Central memory CD4-positive, alpha-beta T cell (primary cell): Measurements from ENCODE around the gene CWC22.
"Not testable (repeated sequence)": the region's sequence is repeated elsewhere in the genome, so short reads cannot be mapped to it uniquely, and the experiment has no call there.

Experiments used
- DNase-seq: peaks from one replicate; pipeline ENCODE4 v3.0.0; 2022

The CWC22 gene

DNA sequence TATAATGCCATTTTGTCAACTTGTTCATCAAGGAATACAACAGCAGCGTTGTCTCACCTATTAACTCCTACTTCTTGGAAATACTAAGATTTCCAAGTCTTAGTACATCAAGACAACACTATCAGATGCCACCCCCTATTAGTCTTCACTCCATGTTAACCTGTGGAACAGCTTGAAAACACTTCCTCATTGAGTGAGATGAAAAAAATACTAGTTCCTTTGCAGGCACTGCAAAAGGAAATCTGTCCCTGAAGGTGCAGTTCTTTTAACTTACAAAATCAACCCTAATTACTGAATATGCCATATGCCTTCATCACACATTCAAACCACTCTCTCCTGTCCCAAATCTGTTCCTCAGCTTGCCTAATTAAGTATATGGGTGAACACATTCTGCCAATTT, 4.0 kb downstream of the CWC22 start:
- DNase-seq, result no peak

DNA sequence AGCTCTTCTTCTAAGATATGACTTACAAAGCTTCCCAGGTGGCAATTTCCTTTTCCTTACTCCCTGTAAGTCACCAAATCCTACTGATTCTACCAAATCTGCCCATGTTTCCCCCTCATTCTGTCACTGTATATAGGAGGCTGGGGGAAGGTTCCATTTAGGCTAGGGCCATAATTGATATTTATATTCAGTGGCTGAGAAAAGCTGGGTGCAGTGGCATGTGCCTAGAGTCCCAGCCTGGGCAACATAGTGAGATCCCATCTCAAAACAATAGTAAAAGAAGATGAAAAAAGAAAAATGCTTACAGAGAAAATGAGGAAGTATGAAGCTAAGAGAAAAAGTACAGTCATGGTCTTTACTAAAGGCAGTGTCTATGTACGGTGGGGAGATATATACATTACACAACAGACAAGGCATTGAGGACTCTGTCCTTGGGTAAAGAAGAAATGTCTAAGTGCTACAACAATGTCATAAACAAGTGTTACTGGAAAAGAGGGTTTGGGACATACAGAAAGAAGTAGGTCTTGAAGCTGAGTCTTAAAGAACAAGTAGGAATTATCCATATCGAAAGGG, 4.8 kb downstream of the CWC22 start:
- no peak for DNase-seq

DNA sequence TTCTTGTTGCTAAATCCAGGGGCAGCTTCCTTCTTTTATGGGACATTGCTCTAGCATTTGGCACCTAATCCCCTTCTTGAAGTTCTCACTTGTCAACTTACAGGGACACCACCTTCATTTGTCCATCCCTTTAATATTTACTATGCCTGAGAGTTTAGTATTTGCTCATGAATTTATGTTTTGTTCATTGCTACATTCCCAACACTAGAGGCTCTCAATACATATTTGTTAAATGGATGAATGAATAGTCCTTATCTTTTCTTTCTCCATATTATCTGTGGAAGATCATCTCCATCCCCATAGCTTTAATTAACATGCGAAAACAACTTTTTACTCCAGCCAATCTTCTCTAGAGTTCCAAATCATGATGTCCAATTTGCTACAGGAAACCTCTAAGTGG, 5.4 kb downstream of the CWC22 start:
- no peak for DNase-seq

GRCh38 chr2:180000434-180000833, 6.7 kb downstream of the CWC22 start:
- no peak for DNase-seq

DNA sequence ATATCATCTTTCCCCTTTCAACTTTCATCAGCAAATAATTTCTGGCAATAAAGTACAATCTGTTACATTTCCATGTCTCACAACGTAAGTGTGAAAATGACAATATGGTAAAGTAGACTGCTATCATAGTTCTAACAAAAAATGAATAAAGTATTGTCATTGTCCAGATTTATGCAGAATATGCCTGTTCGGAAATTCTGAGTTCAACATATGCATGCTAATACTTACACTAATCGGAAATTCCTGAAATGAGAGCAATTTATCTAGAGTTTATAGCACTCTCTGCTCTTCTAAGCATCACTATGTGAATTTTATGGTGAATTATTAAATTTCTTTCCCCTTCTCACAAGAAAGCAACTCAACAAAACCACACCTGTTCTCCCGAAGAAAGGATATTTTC, 8.1 kb downstream of the CWC22 start:
- no peak for DNase-seq

GRCh38 chr2:179995741-179996515, 11.2 kb downstream of the CWC22 start:
- DNase-seq, result no peak

- no peak for DNase-seq
Observed at GRCh38 chr2:179991344-179991743, 15.8 kb downstream of the CWC22 start.

DNA sequence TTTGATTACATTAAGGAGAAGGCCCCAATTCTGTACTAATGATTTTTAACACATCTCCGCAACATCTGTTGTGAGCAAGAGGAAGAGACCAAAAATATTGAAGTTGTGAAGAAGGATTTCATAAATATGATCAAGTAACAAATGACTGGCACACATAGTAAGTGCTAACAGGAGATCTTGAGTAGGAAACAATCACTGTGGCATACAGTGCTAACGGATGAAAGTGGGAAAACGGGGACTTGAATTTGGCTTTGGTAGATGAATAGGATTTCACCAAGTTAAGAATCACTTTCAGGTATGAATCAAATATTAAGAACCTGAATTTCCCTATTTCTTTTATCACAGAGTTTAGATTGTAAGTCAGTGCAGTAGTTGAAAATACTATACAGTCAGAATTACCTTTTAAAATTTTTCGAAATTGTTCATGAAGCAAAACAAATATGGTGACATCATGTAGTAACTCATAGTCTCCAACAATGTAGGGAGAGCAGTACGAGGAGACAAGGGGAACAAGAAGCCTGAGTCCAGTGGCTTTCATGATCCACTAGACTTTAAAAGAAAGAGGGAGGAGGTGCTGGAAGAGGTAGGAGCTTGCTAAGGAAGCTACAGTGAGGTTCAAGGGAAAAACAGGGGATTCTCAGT, 16.3 kb downstream of the CWC22 start:
- no peak for DNase-seq

- no peak for DNase-seq
Observed at GRCh38 chr2:179987916-179988315, 19.2 kb downstream of the CWC22 start.

DNA sequence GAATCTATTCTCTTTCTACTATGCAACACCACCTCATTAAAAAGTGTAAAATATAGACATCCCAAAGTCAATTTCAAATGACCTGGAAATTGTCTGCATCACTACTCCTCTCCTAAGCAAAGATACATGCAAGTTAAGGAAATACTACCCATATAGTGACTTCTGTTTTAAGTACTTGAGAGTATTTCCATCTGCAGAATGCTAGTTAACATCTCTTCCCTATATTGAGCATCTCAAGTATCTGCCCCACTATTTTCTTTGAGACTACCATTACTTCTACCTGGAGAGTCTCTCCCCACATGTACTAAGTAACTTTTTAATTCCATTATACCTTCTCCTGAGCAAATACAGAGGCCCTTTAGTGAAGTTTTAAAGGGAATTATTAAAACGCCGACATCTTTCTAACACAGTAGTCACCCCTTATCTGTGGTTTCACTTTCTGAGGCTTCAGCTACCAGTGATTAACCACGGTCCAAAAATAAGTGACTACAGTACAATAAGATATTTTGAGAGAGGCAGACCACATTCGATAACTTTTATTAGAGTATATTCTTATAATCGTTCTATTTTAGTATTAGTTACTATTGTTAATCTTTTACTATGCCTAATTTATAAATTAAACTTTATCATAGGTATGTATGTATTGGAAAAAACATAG, 21.8 kb downstream of the CWC22 start:
- DNase-seq, result no peak

- no peak for DNase-seq
Observed at GRCh38 chr2:179983250-179983932, 23.7 kb downstream of the CWC22 start.

- DNase-seq, result no peak
Observed at GRCh38 chr2:179981085-179981484, 26.0 kb downstream of the CWC22 start.

DNA sequence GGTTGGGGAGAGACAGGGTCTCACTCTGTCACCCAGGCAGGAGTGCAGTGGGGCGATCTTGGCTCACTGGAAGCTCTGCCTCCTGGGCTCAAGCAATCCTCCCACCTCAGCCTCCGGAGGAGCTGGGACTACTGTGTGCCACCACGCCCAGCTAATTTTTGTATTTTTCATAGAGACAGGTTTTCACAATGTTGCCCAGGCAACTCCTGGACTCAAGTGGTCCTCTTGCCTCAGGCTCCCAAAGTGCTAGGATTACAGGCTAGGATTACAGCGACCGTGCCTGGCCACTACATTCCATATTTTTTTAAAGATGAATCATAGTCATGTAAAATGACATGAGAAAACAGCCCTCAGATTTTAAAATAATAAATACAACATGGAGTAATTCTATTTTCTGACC, 32.3 kb downstream of the CWC22 start:
- no peak for DNase-seq

GRCh38 chr2:179966778-179967394, 40.2 kb downstream of the CWC22 start:
- DNase-seq, result no peak

GRCh38 chr2:179965291-179966258, 41.5 kb downstream of the CWC22 start:
- DNase-seq, result no peak

DNA sequence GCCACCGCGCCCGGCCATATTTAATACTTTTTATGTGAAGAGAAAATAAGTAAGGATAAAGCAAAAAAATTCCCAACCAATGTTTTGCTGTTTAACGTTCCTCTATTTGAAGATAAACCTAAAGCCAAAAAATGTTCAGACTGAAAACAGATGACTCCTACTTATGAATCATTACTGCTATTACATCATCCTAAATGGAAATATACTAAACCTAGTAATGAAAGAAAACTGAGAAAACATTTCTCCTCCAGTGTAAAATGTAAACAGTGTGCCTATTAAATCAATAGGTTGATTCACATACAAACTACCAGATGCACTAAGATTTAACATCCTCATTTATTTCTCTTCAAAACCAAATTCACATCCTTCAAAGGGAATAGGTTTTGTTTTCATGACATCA, 43.5 kb downstream of the CWC22 start:
- DNase-seq, result no peak

- DNase-seq, result not testable (repeated sequence)
Observed at GRCh38 chr2:179958251-179958650, 48.8 kb downstream of the CWC22 start.

- DNase-seq, result no peak
Observed at GRCh38 chr2:179954026-179954425, 53.1 kb downstream of the CWC22 start.

DNA sequence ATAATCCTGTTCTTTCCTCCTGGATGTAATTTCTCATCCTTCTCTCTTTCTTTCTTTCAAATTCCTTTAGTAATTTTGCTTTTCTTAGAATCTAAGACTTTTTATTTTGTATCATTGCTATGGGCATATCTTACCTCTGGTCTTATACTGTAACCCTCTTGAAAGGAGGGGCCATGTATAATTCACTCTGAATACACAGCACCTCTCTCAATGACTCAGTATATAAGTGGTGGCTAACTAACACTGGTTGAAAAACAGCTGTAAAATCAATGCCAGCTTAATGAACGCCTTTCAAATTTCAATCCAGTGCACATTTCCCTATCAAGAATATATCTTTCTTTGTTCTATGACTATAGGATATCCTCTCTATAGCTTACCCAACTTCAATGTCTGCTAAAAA, 53.7 kb downstream of the CWC22 start:
- no peak for DNase-seq

GRCh38 chr2:179952658-179953057, 54.4 kb downstream of the CWC22 start:
- DNase-seq, result no peak

- no peak for DNase-seq
Observed at GRCh38 chr2:179951680-179952079, 55.4 kb downstream of the CWC22 start.
